ENCODE measurements around the gene SLC2A13. TPM values are rescaled to one million over a fixed set of nuclear protein-coding genes. Genes with fewer than 3 reads are reported as not detected.

Gene SLC2A13
- total RNA-seq, 1 donor from 2014 or later = 15.8 TPM

- DNase-seq (ENCODE audit: low spot score) = no peak
- Mint-ChIP-seq H3K4me1 (ENCODE audit: unreplicated experiment) (peaks cover 8% of the 10 kb centered on the region), H3K36me3 (ENCODE audit: low read depth, unreplicated experiment) (no peaks in the 10 kb centered on the region), H3K27me3 (ENCODE audit: unreplicated experiment) (no peaks in the 10 kb centered on the region), H3K9me3 (ENCODE audit: unreplicated experiment) (no peaks in the 10 kb centered on the region), H3K4me3 (ENCODE audit: unreplicated experiment) (no peak overlapping the region), H3K27ac (ENCODE audit: unreplicated experiment) (no peak overlapping the region)
- no peak for TF ChIP-seq CTCF (IDR thresholded peaks at IDR 0.05; ENCODE audit: unreplicated experiment)
These were observed 90.0 kb downstream of the SLC2A13 start for GRCh38 chr12:40015881-40016280.

DNA sequence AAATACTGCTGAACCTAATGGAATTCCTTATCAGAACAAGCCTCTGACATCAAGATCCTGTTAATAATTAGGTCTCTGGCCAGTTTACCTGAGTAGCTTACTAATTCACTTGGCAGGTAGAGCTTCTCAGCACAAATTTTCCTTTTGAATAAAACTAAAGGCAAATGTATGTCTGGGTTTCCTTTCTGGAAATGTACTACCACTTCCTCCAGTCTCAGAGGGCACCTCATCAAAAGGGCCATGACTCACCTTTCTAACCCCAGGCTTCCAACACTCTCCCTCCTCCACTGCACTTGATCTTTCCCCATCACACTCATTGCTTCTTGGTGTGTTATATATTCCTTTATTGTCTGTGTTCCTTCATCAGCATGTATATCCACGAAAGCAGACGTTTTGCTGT is 90.5 kb downstream of the SLC2A13 start:
- TF ChIP-seq CTCF (IDR thresholded peaks at IDR 0.05; ENCODE audit: unreplicated experiment) = no peak
- no peaks in the 10 kb centered on the region for H3K9me3 Mint-ChIP-seq (ENCODE audit: unreplicated experiment)
- no peaks in the 10 kb centered on the region for H3K36me3 Mint-ChIP-seq (ENCODE audit: low read depth, unreplicated experiment)
- H3K27ac Mint-ChIP-seq (ENCODE audit: unreplicated experiment) = no peak overlapping the region
- no peak overlapping the region for H3K4me3 Mint-ChIP-seq (ENCODE audit: unreplicated experiment)
- no peaks in the 10 kb centered on the region for H3K27me3 Mint-ChIP-seq (ENCODE audit: unreplicated experiment)
- peaks cover 8% of the 10 kb centered on the region for H3K4me1 Mint-ChIP-seq (ENCODE audit: unreplicated experiment)
- DNase-seq (ENCODE audit: low spot score) = no peak

GRCh38 chr12:40013847-40014246 is 92.0 kb downstream of the SLC2A13 start:
- peaks cover 8% of the 10 kb centered on the region for H3K4me1 Mint-ChIP-seq (ENCODE audit: unreplicated experiment)
- no peaks in the 10 kb centered on the region for H3K36me3 Mint-ChIP-seq (ENCODE audit: low read depth, unreplicated experiment)
- no peak for DNase-seq (ENCODE audit: low spot score)
- no peaks in the 10 kb centered on the region for H3K27me3 Mint-ChIP-seq (ENCODE audit: unreplicated experiment)
- H3K4me3 Mint-ChIP-seq (ENCODE audit: unreplicated experiment) = no peak overlapping the region
- TF ChIP-seq CTCF (IDR thresholded peaks at IDR 0.05; ENCODE audit: unreplicated experiment) = no peak
- H3K27ac Mint-ChIP-seq (ENCODE audit: unreplicated experiment) = no peak overlapping the region
- H3K9me3 Mint-ChIP-seq (ENCODE audit: unreplicated experiment) = no peaks in the 10 kb centered on the region

DNA sequence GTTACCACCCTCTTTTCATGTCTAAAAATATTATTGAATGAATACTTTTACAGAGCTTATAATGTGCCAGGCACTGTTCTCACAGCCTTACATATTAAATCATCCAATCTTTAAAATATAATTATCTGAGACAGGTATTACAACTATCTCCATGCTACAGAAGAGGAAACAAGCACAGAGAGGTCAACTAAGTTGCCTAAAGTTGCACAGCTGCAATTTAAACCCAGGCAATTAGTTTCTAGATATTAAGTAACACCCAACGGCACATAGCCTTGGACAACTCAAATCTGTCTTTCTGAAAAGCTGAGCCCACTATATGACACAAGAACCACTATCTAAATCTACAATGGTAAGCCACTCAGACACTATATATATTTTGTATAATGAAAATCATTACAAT is 92.6 kb downstream of the SLC2A13 start:
- Mint-ChIP-seq H3K9me3 (ENCODE audit: unreplicated experiment) (no peaks in the 10 kb centered on the region), H3K27ac (ENCODE audit: unreplicated experiment) (no peak overlapping the region), H3K4me3 (ENCODE audit: unreplicated experiment) (no peak overlapping the region), H3K36me3 (ENCODE audit: low read depth, unreplicated experiment) (no peaks in the 10 kb centered on the region), H3K4me1 (ENCODE audit: unreplicated experiment) (peaks cover 8% of the 10 kb centered on the region), H3K27me3 (ENCODE audit: unreplicated experiment) (no peaks in the 10 kb centered on the region)
- DNase-seq (ENCODE audit: low spot score) = no peak
- no peak for TF ChIP-seq CTCF (IDR thresholded peaks at IDR 0.05; ENCODE audit: unreplicated experiment)

DNA sequence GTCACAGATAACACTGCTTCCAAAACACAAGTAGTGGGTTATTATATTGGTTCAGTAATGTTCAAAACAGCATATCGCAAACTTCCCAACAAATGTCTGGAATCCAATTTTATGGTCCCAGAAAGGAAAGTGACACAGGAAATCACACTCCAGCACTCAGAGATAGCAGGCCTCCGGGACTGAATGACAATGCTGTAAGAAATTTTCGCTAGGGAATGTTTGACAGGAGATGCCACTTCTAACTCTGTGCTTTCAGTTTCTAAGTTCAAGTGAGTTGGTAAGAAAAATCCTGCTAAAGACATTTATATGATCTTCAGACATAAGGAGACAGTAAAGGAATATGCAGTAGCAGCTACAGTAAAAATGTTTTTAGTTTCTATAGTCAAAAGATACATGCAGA is 93.2 kb downstream of the SLC2A13 start:
- DNase-seq (ENCODE audit: low spot score) = no peak
- Mint-ChIP-seq H3K4me3 (ENCODE audit: unreplicated experiment) (no peak overlapping the region), H3K4me1 (ENCODE audit: unreplicated experiment) (peaks cover 8% of the 10 kb centered on the region), H3K27ac (ENCODE audit: unreplicated experiment) (peak overlapping the region; percentile 54), H3K27me3 (ENCODE audit: unreplicated experiment) (no peaks in the 10 kb centered on the region), H3K36me3 (ENCODE audit: low read depth, unreplicated experiment) (no peaks in the 10 kb centered on the region), H3K9me3 (ENCODE audit: unreplicated experiment) (no peaks in the 10 kb centered on the region)
- no peak for TF ChIP-seq CTCF (IDR thresholded peaks at IDR 0.05; ENCODE audit: unreplicated experiment)

Measured in endothelial cell (in vitro differentiated cells).